WI38 (cell line): Measurements from ENCODE around the gene IFT25.

Experiments
- H3K4me3 ChIP-seq: 2 replicates; pipeline ENCODE4 v1.5.1; 2011; ENCODE audit warnings: low read depth, mild to moderate bottlenecking, control low read depth, low read length
- TF ChIP-seq, protein P1 (sequence below): IDR thresholded peaks from 2 replicates; pipeline ENCODE4 v1.5.1; 2012; ENCODE audit warnings: low read depth, mild to moderate bottlenecking, control low read depth, low read length

The IFT25 gene

GRCh38 chr1:53956308-53957168 lies 11.0 kb upstream of the IFT25 start:
- TF ChIP-seq, protein P1, sequence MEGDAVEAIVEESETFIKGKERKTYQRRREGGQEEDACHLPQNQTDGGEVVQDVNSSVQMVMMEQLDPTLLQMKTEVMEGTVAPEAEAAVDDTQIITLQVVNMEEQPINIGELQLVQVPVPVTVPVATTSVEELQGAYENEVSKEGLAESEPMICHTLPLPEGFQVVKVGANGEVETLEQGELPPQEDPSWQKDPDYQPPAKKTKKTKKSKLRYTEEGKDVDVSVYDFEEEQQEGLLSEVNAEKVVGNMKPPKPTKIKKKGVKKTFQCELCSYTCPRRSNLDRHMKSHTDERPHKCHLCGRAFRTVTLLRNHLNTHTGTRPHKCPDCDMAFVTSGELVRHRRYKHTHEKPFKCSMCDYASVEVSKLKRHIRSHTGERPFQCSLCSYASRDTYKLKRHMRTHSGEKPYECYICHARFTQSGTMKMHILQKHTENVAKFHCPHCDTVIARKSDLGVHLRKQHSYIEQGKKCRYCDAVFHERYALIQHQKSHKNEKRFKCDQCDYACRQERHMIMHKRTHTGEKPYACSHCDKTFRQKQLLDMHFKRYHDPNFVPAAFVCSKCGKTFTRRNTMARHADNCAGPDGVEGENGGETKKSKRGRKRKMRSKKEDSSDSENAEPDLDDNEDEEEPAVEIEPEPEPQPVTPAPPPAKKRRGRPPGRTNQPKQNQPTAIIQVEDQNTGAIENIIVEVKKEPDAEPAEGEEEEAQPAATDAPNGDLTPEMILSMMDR: no peak
- no peak overlapping the region for H3K4me3 ChIP-seq

DNA sequence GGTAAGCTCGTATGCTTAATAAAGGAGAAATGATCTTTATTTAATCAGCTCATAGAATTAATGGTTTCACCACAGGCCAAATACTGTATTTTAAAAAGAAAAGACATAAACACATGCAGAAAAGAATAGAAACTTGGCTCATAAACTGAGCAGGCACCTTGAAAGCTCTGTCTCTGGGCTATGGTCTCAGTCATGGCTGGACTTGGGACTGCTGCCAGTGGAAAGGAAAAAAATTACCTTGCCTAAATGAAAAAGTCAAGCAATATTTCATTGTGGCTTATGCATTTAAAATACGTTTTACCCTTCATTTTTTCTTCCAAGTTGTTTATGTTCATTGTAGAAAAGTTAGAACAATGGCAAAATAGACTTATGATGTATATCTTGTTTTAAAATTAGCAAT lies 8.6 kb upstream of the IFT25 start:
- H3K4me3 ChIP-seq: no peak overlapping the region
- TF ChIP-seq, protein P1: no peak

GRCh38 chr1:53951697-53952096 lies 6.2 kb upstream of the IFT25 start:
- TF ChIP-seq, protein P1: no peak

DNA sequence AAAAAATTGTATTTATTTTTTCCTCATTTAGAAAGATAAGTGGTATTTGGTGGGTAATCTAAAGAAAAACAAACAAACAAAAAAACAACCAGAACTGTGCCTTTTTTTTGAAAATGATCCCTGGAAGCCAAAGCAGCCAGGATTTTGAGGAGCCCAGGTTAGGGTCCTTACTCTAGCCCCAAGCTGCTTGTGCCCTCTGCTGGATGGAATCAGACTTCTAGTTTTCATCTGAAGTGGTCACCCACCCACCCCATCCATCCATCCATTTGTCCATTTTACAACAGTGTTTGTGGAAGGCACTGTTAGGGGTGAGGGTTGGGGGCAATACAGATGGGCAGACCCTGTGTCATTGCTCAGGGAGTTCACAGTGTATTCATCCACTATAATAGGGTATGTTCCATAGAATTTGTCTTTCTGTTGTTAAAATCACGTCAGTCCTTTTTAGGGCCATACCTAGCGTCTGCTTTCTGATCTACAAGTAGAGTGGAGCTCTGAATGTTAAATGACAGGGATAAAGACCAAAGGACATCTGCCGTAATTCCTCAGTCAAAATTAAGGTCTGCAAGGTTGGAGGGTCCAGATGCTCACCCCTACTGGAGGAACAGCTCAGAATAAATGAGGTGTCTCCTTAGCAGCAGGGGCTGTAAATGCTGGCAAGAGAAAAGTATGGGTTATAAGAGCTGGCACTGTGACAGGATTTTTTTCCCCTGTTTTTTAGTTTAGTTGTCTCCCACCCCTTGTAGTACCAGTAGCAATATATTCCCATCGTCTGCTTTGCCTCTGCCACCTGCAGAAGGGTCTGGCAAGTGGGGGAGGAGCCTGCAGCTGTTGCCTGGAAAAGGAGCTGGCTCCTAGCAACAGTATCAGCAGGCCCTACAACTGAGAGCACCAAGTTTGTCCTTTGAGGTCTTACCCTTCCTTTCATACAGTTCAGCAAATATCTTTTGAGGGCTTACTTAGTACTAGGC lies 3.8 kb upstream of the IFT25 start:
- no peak overlapping the region for H3K4me3 ChIP-seq
- TF ChIP-seq, protein P1: peak; percentile 60

More at GRCh38 chr1:53951697-53952096, 6.2 kb upstream of the IFT25 start:
- H3K4me3 ChIP-seq: no peak overlapping the region

GRCh38 chr1:53948291-53948690 lies 2.8 kb upstream of the IFT25 start:
- H3K4me3 ChIP-seq: no peak overlapping the region; the same call in 1 of the 2 replicates
- TF ChIP-seq, protein P1: no peak

DNA sequence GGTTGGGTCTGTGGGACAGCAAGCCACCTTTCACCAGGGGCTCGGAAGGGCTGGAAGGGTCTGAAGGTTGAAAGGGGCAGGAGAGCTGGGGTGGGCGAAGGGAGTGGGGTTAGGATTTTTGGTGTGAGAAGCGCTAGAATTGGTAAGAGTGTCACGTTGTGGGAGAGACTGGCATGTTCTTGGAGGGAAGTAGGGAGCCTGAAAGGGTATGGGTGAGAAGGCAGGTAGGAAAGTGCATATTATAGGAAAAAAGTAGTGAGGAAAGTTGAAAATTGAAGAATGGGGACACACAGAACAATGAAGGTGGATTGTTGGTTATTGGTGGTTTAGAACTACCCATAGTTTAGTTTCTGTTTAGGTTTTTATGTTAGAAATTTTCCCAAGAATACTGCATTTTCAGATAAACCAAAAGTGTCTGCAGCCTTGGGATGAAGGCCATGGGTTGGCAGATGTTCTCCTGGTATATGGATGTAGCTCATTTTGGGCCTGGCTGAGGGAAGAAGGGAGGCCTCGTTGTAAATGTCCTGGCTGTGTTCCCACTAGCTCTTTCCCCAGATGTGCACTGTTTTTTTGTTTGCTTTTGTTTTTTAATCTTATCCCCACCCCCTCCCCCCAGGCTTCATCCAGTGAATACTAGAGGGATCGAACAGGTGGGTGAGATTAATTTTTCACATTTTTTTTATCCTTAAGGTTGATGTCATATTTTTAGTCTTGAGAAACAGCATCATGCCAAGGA lies 1.8 kb upstream of the IFT25 start:
- peak overlapping the region; percentile 83 for H3K4me3 ChIP-seq
- TF ChIP-seq, protein P1: no peak
